ENCODE data around the gene IRAK2. TPM values are rescaled to one million over a fixed set of nuclear protein-coding genes. Genes with fewer than 3 reads are reported as not detected.

The IRAK2 gene
- total and polyA plus RNA-seq, 2 of the 8 experiments (the other 6 are each of a cell fraction or from before 2014, with no cell fraction given) = 1.5 TPM

- H3K79me1 ChIP-seq (ENCODE audit: low read depth, low read length) = no peaks in the 10 kb centered on the region
- H3K4me3 ChIP-seq (ENCODE audit: extremely low read depth in 1 of 4, insufficient read depth in 2 of 4, low read depth in 3 of 4, low read length in 4 of 4) = no peak overlapping the region
- H3K18ac ChIP-seq (ENCODE audit: extremely low read depth, low read length) = no peak overlapping the region
- no peaks in the 10 kb centered on the region for H3K36me3 ChIP-seq (ENCODE audit: control insufficient read depth in 2 of 4, insufficient read depth in 4 of 4, low read length in 3 of 4)
- H2BK120ac ChIP-seq (replicated peaks; ENCODE audit: low read depth, low read length) = no peak overlapping the region
- no peak overlapping the region for H3K23ac ChIP-seq (ENCODE audit: insufficient read length)
- no peak overlapping the region for H4K8ac ChIP-seq (ENCODE audit: extremely low read depth, insufficient read depth, low read length)
- no peaks in the 10 kb centered on the region for H4K20me1 ChIP-seq (replicated peaks in 1 of 2; ENCODE audit: control insufficient read depth in 1 of 2, insufficient read depth in 2 of 2, low read length in 2 of 2)
- no peak overlapping the region for H2AK5ac ChIP-seq (ENCODE audit: low read depth, low read length)
- peaks cover 2 to 15% (median 8%) of the 10 kb centered on the region in 4 experiments for H3K4me1 ChIP-seq (replicated peaks in 1 of 4; ENCODE audit: control insufficient read depth in 3 of 4, insufficient read depth in 4 of 4, low read length in 3 of 4)
- no peak overlapping the region for H2BK15ac ChIP-seq (ENCODE audit: low read length)
- H4K91ac ChIP-seq (replicated peaks; ENCODE audit: insufficient read length, low read length) = no peak overlapping the region
- no peak overlapping the region for H3K14ac ChIP-seq (ENCODE audit: insufficient read length)
- POLR2A ChIA-PET (ENCODE audit: partially characterized antibody) = interaction anchor here (1.5 kb wide), 1 partner anchor 20 kb away, joined by 3 read pairs; the partner anchor contains the start of gene TATDN2
- H2AFZ ChIP-seq (ENCODE audit: low read length) = no peak overlapping the region
- H4K5ac ChIP-seq (ENCODE audit: insufficient read length, low read depth, low read length) = no peak overlapping the region
- no peak overlapping the region for H3K4me2 ChIP-seq (ENCODE audit: insufficient read depth in 1 of 2, low read depth in 2 of 2, low read length in 2 of 2)
- H3K9me3 ChIP-seq (ENCODE audit: insufficient read depth in 2 of 2, low read depth in 1 of 2, low read length in 1 of 2) = no peaks in the 10 kb centered on the region
- peak overlapping the region; percentile 39; the same call in 1 of the 2 replicates for H2BK12ac ChIP-seq (ENCODE audit: low read depth, low read length)
- H3K27ac ChIP-seq (ENCODE audit: low read depth, low read length) = no peak overlapping the region
- H2BK20ac ChIP-seq (ENCODE audit: low read length) = no peak overlapping the region
- FAIRE-seq (no peak), DNase-seq (ENCODE audit: low read depth in 1 of 2, low spot score in 2 of 2) (no peak)
- H3K27me3 ChIP-seq (replicated peaks in 1 of 4; ENCODE audit: control insufficient read depth in 3 of 4, extremely low read depth in 1 of 4, insufficient read depth in 3 of 4, low read length in 3 of 4) = no peaks in the 10 kb centered on the region
- no peak overlapping the region for H3K4ac ChIP-seq (replicated peaks; ENCODE audit: insufficient read length, low read depth, low read length)
- no peak overlapping the region for H3K56ac ChIP-seq (replicated peaks; ENCODE audit: insufficient read length, low read depth, low read length)
- H3K79me2 ChIP-seq (ENCODE audit: control insufficient read depth in 1 of 2, insufficient read depth in 2 of 2, low read length in 2 of 2) = no peaks in the 10 kb centered on the region
- CTCF ChIA-PET (ENCODE audit: partially characterized antibody) = interaction anchor here (0.6 kb wide), 2 partner anchors 33 to 35 kb away, joined by 3 read pairs; no protein-coding TSS in a partner anchor
- peaks cover 3% of the 10 kb centered on the region; the same call in 1 of the 2 replicates for H3K23me2 ChIP-seq (ENCODE audit: low read depth, low read length)
- H2BK5ac ChIP-seq (ENCODE audit: low read depth, low read length) = no peak overlapping the region
- 88% methylated on average over 4 of the region's 4 CpGs; no CpG with 5 or more reads in 1 of the 2 experiments for WGBS, 2 experiments (ENCODE audit: extremely low coverage in 1 of 2, insufficient coverage in 1 of 2, insufficient read length in 1 of 2, insufficient replicate concordance in 2 of 2, low coverage in 1 of 2, low lambda C conversion rate in 2 of 2, missing lambda C conversion rate in 1 of 2)
- H3K9ac ChIP-seq (replicated peaks in 1 of 4; ENCODE audit: extremely low read depth in 1 of 4, low read depth in 3 of 4, low read length in 3 of 4) = no peak overlapping the region
- TF ChIP-seq TCF12 (IDR thresholded peaks at IDR 0.05; ENCODE audit: low read depth, low read length) (no peak), POLR2A (IDR thresholded peaks at IDR 0.05; ENCODE audit: control extremely low read depth in 1 of 2, low read depth in 2 of 2, low read length in 2 of 2) (no peak)
Measured at GRCh38 chr3:10228248-10228950, 63.7 kb downstream of the IRAK2 start.

All from H1 (cell line).